ENCODE data around the gene SHROOM2. TPM values are rescaled to one million over a fixed set of nuclear protein-coding genes. Genes with fewer than 3 reads are reported as not detected.

The SHROOM2 gene
- total RNA-seq, 1 experiment from 2014 or later, result 13.9 TPM

GRCh38 chrX:9873952-9874351, 87.7 kb downstream of the SHROOM2 start:
- H3K27me3 ChIP-seq (ENCODE audit: insufficient read depth, low read length), result no peaks in the 10 kb centered on the region

More at GRCh38 chrX:9873952-9874351, 87.7 kb downstream of the SHROOM2 start:
- WGBS (ENCODE audit: extremely low coverage, insufficient read length, low lambda C conversion rate), result no CpG with 5 or more reads among the region's 9 CpGs
- Histone ChIP-seq H3K9me3 (ENCODE audit: control insufficient read depth, low read depth, low read length) (no peaks in the 10 kb centered on the region), H3K14ac (ENCODE audit: insufficient read depth, low read length) (no peak overlapping the region), H3K23ac (ENCODE audit: insufficient read length, low read depth, low read length) (no peak overlapping the region), H3K9ac (ENCODE audit: extremely low read depth, insufficient read length, low read length) (no peak overlapping the region), H2AK5ac (ENCODE audit: insufficient read length, low read length) (no peak overlapping the region), H3K4ac (ENCODE audit: low read depth, low read length) (no peak overlapping the region), H2BK120ac (ENCODE audit: low read depth, low read length, poor library complexity, severe bottlenecking) (no peak overlapping the region), H3K79me2 (ENCODE audit: insufficient read depth, low read length) (no peaks in the 10 kb centered on the region), H3K4me2 (ENCODE audit: insufficient read depth, insufficient read length, low read length) (no peak overlapping the region), H3T11ph (ENCODE audit: low read length) (no peak overlapping the region), H2BK20ac (ENCODE audit: low read depth, low read length, poor library complexity, severe bottlenecking) (no peak overlapping the region), H3K27ac (ENCODE audit: insufficient read length, low read depth, low read length) (no peak overlapping the region), H2BK15ac (ENCODE audit: low read depth, low read length) (no peak overlapping the region), H3K56ac (ENCODE audit: insufficient read length, low read depth, low read length) (no peak overlapping the region), H4K91ac (ENCODE audit: insufficient read length, low read depth, low read length) (no peak overlapping the region), H3K18ac (ENCODE audit: insufficient read length, low read depth, low read length) (no peak overlapping the region), H4K8ac (replicated peaks; ENCODE audit: insufficient read length, low read depth, low read length) (no peak overlapping the region), H3K4me1 (ENCODE audit: insufficient read depth, low read length) (no peaks in the 10 kb centered on the region), H2BK12ac (ENCODE audit: insufficient read length, low read depth, low read length) (no peak overlapping the region), H3K79me1 (ENCODE audit: insufficient read depth, low read depth, low read length, poor library complexity, severe bottlenecking) (no peaks in the 10 kb centered on the region), H4K5ac (ENCODE audit: insufficient read length, low read depth, low read length) (no peak overlapping the region), H2BK5ac (ENCODE audit: insufficient read length, low read length) (no peak overlapping the region), H4K20me1 (ENCODE audit: control insufficient read depth, insufficient read depth, insufficient read length) (no peaks in the 10 kb centered on the region), H2AFZ (ENCODE audit: low read length) (no peak overlapping the region), H3K23me2 (ENCODE audit: insufficient read length, low read depth, low read length, poor library complexity, severe bottlenecking) (no peaks in the 10 kb centered on the region)
- peaks cover 17 to 39% of the 10 kb centered on the region in 2 experiments for H3K9me3 Mint-ChIP-seq
- DNase-seq, result peak; percentile 46
- TF ChIP-seq, protein P1, sequence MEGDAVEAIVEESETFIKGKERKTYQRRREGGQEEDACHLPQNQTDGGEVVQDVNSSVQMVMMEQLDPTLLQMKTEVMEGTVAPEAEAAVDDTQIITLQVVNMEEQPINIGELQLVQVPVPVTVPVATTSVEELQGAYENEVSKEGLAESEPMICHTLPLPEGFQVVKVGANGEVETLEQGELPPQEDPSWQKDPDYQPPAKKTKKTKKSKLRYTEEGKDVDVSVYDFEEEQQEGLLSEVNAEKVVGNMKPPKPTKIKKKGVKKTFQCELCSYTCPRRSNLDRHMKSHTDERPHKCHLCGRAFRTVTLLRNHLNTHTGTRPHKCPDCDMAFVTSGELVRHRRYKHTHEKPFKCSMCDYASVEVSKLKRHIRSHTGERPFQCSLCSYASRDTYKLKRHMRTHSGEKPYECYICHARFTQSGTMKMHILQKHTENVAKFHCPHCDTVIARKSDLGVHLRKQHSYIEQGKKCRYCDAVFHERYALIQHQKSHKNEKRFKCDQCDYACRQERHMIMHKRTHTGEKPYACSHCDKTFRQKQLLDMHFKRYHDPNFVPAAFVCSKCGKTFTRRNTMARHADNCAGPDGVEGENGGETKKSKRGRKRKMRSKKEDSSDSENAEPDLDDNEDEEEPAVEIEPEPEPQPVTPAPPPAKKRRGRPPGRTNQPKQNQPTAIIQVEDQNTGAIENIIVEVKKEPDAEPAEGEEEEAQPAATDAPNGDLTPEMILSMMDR (conservative IDR thresholded peaks at IDR 0.05), result peak; percentile 69
- H3K4me3 Mint-ChIP-seq, result no peak overlapping the region
- H3K36me3 Mint-ChIP-seq (ENCODE audit: insufficient read depth in 1 of 3, low read depth in 3 of 3), result peaks cover 12 to 17% (median 17%) of the 10 kb centered on the region in 3 experiments
- H3K4me1 Mint-ChIP-seq, result peaks cover 17 to 29% of the 10 kb centered on the region in 2 experiments
- H3K27me3 Mint-ChIP-seq (ENCODE audit: low read depth), result no peaks in the 10 kb centered on the region; the same call in 1 of the 2 replicates
- H3K27ac Mint-ChIP-seq, result no peak overlapping the region
